CD4-positive, alpha-beta T cell treated with Interleukin-6 at 100 ng/mL for 8 hours (primary cell): ENCODE measurements around the gene DNER.
"Not testable (repeated sequence)": the region's sequence is repeated elsewhere in the genome, so short reads cannot be mapped to it uniquely, and the experiment has no call there.

ENCODE experiments used
- DNase-seq: peaks from one replicate; pipeline ENCODE4 v3.0.0-alpha.2; 2020; ENCODE audit warnings: mixed read lengths, low spot score

DNER gene

GRCh38 chr2:229388731-229389130 lies 325.6 kb downstream of the DNER start:
- no peak for DNase-seq

DNA sequence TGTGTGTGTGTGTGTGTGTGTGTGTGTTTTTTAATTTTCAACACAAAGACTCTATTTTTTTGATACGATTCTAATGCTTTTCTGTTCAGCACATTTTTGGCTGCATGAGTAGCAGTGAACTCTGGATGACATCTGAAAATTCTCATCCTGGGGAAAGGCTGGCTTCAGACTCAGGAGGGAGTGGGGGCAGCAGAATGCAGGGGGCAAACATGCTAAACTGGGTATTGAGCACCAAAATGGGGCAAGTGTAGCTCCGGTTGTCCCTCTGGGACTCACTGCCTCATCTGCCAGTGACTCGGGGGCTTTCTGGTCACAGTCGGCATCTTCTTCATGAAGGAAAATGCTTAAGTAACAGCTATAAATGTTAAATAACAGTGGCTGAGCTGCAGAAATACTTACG lies 326.5 kb downstream of the DNER start:
- no peak for DNase-seq

DNA sequence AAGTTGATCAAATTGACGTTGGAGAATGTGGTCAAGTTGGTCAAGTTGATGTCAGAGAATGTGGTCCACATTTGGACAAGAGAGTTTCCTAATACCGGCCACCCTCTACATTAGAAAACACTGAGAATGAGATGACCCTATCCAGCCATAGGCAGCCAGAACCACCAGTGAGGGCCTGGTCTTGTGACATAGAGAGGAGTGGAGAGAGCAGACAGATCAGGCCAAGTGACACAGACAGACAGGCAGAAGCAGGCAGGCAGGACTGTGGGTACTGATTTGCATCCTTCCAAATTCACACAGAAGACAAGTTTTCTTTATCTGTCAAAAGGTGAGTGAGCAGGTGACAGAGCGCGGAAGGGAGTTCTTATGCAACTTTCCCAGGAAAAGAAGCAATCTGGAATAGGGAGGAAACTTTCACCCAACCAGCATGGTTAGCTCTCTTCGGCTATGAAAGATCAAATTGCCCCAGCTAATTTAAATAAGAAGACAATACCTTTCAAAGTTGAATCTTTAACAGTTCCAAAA lies 334.2 kb downstream of the DNER start:
- no peak for DNase-seq

DNA sequence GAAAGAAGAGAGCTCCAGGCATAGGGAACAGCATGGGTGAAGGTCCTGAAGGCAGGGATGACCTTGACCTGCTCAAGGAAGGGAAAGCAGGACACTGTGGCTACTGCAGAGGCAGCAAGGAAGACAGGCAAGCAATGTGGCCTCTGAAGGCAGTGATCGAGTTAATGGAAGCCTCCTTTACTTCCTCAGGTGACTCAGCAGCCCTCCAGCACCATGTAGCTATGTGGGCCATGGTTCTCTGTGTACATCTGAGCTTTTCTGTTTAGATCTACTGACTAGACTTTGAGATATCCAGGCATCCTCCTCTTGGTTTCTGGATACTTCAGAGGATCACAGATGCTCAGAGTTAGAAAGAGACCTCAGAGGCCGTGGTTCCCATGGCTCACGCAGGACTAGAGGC lies 336.0 kb downstream of the DNER start:
- no peak for DNase-seq

- DNase-seq = no peak
Measured at GRCh38 chr2:229376866-229377265, 337.5 kb downstream of the DNER start.

DNA sequence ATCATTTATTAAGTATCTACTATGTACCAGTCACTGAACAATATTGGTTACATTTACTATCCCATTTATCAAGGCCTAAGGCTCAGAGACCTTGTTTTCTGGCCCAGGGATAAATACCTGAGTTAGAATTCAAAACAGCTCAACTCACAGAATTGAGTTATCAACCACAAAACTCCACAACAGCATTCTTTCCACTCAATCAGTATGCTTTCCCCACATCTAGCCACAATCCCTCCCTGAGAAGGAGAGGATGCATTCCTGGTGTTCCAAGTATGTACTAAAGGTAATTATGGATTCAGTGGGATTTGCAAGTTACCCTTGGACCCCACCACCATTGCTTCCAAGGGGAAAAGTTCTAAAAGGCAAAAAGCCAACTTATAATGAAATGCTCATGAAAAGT lies 339.1 kb downstream of the DNER start:
- DNase-seq = no peak

- DNase-seq = not testable (repeated sequence)
Measured at GRCh38 chr2:229373311-229373710, 341.0 kb downstream of the DNER start.

DNA sequence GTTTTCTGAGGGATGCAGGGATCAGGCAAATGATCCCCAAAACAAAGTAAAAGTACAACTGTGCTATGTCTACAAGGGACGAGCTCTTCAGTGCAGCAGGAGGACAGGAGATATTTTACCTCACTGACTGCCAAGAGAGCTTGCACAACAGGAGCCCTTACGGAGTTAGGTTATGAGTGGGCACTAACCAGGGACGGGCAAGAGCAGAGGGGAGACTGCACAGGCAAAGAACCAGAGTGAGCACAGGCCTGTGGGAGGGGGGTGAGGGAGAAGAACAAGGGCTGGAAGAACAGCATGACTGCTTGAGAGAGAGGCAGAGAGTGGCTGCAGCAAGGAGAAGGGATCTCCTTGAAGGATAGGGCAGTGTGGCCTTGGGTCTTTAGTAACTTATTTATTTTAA lies 342.1 kb downstream of the DNER start:
- DNase-seq = no peak

DNA sequence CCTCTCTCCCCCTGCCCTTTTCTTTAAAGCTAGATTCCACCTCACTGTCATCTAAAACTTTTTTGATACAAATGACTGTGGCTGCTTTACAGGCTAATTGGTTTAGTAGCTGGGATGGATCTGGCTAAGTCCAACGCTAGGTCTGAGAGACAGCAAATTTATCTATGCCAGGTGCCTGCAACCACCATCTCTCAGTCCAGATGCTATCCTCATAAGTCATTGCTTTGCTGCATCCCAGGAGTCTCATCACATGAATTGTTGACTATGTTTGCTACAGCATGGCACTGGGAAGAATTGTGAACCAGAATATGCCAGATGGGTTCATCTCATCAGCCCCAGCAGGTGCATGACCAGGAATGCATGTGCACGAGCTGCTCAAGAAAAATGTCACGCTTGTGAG lies 343.3 kb downstream of the DNER start:
- no peak for DNase-seq

GRCh38 chr2:229370509-229370908 lies 343.8 kb downstream of the DNER start:
- no peak for DNase-seq

DNA sequence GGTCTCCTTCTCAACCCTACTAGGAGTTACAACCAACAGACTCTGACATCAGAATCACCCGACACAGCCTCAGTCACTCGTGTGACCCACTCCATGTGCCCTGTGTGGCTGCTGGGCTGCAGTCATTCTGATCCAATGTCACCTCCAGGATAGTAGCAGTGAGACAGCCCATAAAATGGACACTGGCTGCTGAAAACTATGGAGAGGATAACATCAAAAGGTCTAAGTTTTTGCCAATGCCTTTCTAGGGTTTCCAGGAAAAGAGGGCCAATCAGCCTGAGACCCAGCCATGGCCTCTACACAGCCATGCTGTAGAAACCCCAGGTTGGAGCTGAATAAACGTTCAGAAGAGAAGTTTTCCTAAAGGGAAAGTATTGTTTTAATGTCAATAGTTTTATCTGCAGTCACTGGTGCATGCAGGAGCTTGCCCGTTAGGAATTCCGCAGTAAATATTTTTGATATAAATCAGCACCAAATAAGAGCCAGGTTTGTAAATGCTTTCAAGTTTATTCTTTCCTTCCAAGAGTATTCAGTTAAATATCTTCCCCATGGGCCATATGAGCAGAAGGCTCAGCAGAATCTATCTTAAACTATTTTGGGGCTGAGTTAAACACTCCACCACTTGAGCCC lies 351.1 kb downstream of the DNER start:
- DNase-seq = no peak

DNA sequence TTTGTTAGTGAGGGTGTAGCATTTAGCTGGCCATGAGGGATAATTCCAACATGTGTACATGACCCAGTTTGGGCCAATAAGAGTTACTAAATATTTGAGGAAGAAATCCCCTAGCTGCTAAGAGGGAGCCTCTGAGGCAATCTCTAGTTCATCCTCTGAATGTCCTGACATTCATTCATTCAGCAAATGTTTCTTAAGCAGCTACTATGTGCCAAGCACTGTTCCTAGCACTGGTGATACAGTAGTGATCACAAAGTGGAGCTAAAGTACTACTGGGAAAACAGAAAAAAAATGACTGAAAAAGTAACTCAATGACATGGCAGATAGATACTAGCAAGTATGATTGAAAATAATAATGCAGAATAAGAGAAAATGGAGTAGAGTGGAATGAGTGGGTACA lies 363.5 kb downstream of the DNER start:
- DNase-seq = no peak

GRCh38 chr2:229350117-229350805 lies 364.1 kb downstream of the DNER start:
- DNase-seq = no peak

DNA sequence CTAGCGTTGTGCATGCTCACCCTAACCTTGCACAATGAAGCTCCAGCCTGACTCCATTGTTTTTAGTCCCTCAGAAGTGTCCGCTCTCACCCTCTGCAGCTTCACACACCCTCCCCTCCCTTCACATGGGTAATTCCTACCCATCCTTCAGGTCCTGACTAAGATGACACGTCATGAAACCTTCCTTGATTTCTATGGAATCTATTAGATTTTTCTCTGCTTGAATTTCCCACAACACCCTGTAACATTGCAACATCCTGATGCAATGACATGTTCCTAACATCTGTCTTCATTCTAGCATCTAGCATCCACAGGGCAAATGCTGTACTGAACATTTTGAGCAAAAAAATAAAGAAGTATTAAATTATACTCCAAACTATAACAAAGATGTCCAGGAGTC lies 366.2 kb downstream of the DNER start:
- no peak for DNase-seq

GRCh38 chr2:229346816-229347540 lies 367.4 kb downstream of the DNER start:
- no peak for DNase-seq

DNA sequence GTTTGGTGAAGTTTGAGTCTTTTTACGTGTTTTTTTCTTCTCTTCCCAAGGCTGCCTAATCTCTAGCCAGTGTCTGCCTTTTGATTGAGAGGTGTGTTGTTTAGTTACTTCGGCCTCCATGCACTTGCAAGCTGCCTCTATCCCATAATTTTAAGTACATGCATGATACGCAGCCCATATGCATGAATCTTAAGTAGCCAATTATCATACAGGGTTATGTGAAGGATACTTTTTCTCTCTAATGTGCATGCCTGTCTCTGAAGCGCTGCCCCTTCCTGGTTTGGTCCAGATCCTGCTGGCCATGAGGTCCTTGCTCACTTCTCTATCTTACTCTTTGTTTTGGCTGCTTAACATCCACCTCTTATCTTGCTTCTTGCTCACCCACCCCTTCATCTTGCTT lies 369.4 kb downstream of the DNER start:
- DNase-seq = no peak

DNA sequence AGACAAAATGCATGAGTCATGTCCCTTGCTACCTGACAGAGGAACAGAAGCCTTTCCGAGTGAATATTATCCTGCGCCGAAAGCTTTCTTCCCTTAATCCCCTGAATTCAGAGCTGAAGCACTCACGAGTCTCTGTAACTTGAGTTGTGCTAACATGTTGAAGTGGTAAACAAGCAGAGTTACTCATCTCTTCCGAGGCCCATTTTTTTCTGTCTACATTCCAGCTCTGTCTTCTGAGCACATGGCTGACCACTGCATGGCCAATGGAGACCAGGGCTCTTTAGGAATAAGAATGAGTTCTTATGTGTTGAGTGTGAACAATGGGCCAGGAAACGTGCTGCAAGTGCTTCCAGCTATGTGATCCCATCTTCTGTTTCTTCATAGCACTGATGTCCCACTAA lies 370.2 kb downstream of the DNER start:
- DNase-seq = no peak

- DNase-seq = no peak
Measured at GRCh38 chr2:229343661-229344060, 370.7 kb downstream of the DNER start.

- DNase-seq = no peak
Measured at GRCh38 chr2:229342376-229342775, 372.0 kb downstream of the DNER start.

DNA sequence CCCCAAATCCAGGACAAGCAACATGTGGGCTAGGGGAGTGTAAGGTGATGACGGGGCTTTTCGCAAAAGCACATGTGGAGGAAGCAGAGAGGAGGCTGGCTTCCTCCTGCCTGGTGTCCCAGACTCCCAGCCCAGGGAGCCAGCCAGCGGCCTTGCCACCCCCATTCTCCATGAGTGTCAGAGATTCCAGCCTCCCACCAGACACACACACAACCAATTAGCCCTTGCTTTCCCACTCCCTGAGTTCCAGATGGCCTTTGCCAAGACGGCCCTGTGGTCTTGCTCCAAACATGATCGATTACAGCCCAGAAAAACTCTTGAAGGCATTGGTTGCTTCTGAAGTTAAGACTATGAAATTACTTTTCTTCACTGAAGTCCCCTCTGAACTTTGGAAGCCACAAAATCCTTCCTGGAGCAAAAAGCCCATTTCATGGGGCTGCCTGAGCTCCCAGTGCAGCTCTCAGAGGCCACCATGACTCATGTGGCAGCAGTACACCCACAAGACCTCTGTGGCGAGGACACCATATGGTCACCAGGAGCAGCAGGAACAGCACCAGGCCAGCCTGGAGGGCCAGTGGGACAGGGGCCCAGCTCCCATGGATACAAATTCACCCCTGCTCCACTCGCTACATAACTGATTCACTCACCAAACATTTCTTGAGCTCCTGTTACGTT lies 374.1 kb downstream of the DNER start:
- no peak for DNase-seq

- DNase-seq = no peak
Measured at GRCh38 chr2:229339618-229340017, 374.7 kb downstream of the DNER start.

DNA sequence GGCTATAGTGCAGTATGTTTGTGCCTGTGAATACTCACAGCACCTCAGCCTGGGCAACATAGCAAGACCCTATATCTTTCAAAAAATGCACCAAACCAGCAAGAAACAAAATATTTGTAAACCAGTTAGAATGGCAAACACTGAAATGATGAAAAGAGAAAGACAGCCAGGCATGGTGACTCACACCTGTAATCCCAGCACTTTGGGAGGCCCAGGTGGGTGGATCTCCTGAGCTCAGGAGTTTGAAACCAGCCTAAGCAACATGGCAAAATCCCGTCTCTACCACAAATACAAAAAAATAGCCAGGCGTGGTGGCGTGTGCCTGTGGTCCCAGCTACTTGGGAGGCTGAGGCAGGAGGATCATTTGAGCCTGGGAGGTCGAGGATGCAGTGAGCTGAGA lies 375.2 kb downstream of the DNER start:
- not testable (repeated sequence) for DNase-seq
